AG10803 (cell line): ENCODE data around the gene PACSIN2.
"Not testable (repeated sequence)": the region's sequence is repeated elsewhere in the genome, so short reads cannot be mapped to it uniquely, and the experiment has no call there.

Experiments used
- DNase-seq: peaks from one replicate; pipeline ENCODE4 v3.0.0; 2010; ENCODE audit warnings: low read depth
- H3K4me3 ChIP-seq: 2 replicates; pipeline ENCODE4 v1.5.1; 2011; ENCODE audit warnings: mild to moderate bottlenecking, low read length, control low read depth
- TF ChIP-seq, protein P1 (sequence below): conservative IDR thresholded peaks from 2 replicates; pipeline ENCODE4 v1.5.1; 2011; ENCODE audit warnings: mild to moderate bottlenecking, low read length, control low read depth, inconsistent platforms

Gene PACSIN2

DNA sequence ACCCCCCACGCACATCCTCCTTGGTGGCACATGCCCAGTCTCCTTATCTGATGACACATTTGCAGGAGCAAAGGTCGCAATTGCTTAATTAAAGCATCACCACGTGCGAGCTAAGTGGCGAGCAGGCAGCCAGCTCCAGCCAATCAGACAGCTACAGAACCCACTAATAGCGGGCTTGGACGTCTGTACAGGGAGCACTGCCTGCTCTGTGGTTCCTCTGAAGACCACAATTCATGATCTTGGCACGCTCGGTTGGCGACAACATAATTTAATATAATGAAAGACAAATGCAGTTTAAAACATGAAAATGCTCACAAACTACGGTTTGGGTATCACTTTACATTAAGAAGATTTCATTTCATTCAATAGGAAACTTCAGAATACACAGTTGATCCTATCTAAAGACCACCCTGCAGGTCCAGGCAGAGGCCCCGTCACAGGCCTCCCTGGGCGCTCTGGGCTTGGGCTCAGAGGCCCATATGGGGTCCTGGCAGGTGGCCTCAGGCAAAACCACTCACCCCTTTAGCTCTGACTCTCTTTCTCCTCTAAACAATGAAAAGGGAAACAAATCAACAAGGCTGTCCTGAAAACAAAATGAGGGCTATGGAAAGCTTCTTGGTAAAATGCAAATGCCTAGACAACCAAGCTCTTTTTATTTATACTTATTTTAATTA, 10.4 kb downstream of the PACSIN2 start:
- TF ChIP-seq, protein P1, sequence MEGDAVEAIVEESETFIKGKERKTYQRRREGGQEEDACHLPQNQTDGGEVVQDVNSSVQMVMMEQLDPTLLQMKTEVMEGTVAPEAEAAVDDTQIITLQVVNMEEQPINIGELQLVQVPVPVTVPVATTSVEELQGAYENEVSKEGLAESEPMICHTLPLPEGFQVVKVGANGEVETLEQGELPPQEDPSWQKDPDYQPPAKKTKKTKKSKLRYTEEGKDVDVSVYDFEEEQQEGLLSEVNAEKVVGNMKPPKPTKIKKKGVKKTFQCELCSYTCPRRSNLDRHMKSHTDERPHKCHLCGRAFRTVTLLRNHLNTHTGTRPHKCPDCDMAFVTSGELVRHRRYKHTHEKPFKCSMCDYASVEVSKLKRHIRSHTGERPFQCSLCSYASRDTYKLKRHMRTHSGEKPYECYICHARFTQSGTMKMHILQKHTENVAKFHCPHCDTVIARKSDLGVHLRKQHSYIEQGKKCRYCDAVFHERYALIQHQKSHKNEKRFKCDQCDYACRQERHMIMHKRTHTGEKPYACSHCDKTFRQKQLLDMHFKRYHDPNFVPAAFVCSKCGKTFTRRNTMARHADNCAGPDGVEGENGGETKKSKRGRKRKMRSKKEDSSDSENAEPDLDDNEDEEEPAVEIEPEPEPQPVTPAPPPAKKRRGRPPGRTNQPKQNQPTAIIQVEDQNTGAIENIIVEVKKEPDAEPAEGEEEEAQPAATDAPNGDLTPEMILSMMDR: no peak
- no peak overlapping the region; the same call in 1 of the 2 replicates for H3K4me3 ChIP-seq
- peak; percentile 96 for DNase-seq

DNA sequence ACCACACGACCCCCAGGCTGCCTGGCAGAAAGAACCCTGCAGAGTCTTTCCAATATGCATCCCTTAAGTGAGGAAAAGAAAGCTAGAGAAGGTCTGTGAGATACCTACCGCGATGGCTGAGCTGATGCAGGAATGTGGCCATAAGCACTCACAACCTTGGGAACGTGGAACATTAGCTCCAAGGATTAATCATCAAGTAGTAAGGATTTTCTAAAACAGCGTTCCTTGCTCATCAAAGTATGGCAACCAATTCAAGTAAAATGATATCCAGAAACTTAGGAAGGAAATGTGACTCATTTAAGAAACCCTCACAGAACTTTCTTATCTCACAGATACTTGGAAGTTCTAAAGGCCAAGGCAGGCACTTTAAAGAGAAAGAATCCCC, 12.8 kb downstream of the PACSIN2 start:
- no peak overlapping the region for H3K4me3 ChIP-seq
- DNase-seq: peak; percentile 74

DNA sequence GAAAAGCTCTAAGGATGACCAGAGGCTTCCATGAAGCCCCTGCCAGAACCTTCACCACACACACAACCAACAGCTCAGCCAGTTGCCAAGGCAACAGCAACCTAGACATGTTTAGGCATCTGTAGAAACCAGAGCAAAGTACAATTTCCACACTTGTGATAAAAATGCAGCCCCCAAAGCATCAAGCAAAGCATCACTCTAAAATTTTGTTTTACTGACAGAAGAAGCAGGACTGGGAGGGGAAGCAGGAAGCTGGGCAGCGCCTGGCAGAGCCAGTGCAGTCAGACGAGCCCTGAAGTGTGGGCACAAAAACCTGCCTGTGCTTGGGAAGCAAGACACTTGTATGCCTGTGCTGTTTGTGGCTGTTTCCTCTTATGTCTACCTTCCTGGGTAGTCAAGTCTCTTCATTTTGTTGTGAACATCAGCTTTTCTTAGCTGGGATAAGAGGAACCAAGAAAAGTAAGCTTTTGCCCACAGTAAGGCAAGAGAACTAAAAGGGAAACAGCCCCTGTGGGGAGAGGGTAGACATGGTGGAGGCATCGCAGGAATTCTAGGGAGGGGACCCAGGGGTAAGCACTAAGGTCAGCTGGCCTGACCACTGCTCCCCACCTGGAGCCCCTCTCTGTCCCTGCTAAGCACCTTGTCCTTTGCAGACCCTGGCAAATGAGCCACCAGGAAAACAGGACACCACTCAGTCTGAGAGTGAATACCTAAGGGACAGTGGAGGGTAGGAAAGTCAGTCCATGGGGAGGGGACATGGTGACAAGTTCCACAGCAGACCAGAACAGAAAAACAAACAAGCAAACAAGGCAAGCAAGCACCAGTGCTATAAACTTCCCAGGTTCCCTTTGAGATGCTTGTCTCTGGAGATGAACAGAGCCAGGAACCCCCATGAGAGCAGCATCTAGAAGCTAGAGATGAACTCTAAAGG, 13.4 kb downstream of the PACSIN2 start:
- TF ChIP-seq, protein P1: no peak
- peak; percentile 74 for DNase-seq
- no peak overlapping the region for H3K4me3 ChIP-seq

More for the DNA sequence above, 12.8 kb downstream of the PACSIN2 start:
- TF ChIP-seq, protein P1: no peak

DNA sequence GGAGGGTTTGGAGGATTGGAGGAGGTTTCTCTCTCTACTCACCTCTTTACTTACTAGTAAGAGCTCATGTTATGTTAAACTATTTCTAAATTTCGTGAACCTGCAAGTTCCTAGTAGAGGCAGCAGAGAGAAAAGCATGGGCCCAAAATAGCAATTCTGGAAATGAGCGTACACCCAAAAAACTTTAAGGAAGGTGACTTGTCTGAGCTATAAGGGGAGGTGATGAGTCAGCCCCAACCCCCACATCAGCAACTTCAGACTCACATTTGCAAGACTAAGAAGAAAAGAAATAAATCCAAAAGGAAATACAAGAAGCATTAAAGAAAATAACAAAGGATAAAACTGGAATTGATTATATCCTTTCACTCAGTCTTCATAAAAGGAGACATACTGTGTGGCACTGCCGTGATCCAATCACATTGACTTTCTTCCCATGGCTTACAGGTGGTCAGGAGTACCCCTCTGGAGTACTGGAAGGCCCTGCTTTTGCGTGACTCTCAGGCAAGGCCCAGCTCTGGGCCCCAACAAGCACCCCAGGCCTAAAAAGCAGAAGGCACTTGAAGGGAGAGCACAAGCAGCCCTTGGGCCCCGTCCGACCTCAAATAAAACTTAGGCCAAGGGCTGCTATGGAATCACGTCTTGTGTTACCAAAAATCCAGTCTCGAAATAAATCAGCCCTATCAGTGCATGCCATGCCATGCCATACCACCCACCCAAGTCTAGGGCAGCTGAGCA, 14.3 kb downstream of the PACSIN2 start:
- TF ChIP-seq, protein P1: no peak
- peak; percentile 49 for DNase-seq
- H3K4me3 ChIP-seq: no peak overlapping the region

DNA sequence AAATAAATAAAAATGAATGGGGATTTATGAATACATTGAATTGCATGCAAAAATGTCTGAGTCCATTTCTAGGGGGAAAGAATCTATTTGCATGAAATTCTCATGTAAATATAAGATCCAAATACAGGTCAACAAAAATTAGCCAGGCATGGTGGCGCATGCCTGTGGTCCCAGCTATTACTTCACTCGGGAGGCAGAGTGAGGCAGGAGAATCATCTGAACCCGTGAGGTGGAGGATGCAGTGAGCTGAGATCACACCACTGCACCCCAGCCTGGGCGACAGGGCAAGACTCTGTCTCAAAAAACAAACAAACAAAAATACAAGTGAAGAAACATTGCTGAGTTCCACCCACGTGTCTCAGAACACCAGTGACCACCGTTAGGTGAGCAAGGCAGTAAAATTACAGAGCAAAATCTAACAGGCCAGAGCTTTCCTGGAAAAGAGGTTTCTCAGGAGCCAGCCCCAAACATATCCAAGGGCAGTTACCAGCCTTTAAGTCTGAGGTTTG, 17.3 kb downstream of the PACSIN2 start:
- no peak for DNase-seq
- TF ChIP-seq, protein P1: no peak
- H3K4me3 ChIP-seq: no peak overlapping the region

DNA sequence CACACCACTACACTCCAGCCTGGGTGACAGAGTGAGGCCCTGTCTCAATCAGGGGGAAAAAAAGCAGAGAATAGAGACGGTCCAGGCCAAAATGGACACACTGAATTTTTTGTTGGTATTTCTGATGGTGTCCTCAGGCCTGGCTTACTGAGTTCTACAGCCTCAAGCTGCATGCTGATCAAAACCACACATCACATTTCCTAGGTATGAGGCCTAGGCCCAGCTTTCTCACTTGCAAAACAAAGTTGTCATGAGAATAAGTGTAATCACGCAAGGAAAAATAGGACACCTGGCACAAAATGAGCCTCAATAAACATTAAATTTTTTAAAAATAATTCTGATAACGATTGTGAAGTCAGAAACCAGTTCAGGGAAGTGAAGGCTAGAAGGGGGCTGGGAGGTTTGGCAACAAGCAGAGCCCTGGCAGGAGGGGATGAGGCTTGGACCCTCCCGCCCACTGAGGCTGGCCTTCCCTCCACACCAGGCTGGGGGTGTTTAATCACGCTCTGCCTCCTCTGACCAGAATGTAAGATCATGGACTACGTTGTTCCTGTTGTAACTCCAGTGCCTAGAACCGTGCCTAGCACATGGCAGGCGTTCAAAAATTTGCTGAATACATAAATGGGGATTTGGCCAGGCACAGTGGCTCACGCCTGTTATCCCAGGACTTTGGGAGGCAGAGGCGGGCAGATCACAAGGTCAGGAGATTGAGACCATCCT, 18.1 kb downstream of the PACSIN2 start:
- peak; percentile 73 for DNase-seq
- TF ChIP-seq, protein P1: no peak
- H3K4me3 ChIP-seq: no peak overlapping the region

DNA sequence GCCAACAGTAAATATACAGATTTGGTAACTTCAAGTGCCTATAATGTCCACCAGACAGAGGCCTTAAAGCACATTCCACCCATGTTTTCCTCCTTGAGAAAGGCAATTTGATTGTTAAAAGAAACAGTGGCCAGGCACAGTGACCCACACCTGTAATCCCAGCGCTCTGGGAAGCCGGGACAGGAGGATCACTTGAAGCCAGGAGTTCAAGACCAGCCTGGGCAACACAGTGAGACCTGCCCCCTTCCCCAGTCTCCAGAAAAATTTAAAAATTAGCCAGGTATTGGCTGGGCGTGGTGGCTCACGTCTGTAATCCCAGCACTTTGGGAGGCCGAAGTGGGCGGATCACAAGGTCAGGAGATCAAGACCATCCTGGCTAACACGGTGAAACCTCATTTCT, 19.3 kb downstream of the PACSIN2 start:
- H3K4me3 ChIP-seq, DNase-seq: not testable (repeated sequence)
